ENCODE results near the gene CLUH.

The CLUH gene

DNA sequence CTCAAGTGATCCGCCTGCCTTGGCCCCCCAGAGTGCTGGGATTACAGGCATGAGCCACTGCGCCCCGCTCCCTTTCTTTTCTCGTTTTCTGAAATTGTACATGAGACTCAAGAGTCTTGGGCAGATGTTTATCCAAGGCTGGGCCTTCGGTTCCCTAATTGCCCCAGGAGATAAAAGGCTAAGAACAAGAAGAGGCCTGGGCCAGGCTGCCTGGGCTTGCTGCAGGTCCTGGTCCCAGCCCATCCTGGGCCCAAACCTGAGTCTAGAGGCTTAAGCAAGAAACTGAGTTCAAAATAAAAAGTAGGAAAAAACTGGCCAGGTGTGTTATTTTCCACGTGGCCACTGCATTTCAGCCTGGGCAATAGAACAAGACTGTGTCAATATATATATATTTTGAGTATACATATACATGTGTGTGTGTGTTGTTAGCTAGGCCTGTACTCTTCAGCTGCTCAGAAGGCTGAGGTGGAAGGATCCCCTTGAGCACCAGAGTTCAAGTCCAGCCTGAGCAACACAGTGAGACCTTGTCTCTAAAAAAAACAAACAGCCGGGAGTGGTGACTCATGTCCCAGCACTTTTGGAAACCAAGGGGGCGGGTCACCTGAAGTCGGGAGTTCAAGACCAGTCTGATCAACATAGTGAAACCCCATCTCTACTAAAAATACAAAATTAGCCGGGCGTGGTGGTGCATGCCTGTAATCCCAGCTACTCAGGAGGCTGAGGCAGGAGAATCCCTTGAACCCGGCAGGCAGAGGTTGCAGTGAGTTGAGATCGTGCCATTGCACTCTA, 6.8 kb upstream of the CLUH start:
- no peak for DNase-seq

DNA sequence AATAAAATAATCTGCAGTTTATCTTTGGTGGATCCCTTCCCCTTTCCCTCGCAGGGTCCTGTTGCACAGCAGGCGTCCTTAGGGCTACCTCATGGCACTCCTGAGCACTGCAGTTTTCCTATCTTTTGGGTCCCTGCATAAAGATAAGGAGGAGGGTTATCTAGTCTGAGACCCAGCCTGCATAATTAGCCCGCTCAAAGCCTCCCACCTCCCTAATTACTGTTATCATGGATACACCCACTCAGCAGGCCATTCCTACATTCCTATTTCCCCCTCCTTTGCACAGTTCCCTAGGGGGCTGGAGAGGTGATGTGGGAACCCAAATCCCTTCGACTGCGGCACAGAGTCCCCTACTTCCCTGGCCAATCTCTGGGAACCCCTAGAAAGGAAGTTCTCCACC, 5.1 kb upstream of the CLUH start:
- DNase-seq: no peak

DNA sequence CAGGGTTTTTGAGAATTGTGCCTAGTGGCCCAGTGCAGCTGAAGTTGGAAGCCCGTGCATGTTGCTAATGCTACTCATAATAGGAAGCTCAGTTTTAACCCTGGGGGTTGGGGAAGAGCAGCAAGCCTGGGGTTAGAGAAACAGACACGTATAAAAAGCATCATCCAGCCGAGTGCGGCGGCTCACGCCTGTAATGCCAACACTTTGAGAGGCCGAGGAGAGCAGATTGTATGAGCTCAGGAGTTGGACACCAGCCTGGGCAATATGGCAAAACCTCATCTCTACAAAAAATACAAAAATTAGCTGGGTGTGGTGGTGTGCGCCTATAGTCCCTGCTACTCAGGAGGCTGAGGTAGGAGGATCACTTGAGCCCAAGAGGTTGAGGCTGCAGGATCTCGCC, 2.3 kb upstream of the CLUH start:
- no peak for DNase-seq

DNA sequence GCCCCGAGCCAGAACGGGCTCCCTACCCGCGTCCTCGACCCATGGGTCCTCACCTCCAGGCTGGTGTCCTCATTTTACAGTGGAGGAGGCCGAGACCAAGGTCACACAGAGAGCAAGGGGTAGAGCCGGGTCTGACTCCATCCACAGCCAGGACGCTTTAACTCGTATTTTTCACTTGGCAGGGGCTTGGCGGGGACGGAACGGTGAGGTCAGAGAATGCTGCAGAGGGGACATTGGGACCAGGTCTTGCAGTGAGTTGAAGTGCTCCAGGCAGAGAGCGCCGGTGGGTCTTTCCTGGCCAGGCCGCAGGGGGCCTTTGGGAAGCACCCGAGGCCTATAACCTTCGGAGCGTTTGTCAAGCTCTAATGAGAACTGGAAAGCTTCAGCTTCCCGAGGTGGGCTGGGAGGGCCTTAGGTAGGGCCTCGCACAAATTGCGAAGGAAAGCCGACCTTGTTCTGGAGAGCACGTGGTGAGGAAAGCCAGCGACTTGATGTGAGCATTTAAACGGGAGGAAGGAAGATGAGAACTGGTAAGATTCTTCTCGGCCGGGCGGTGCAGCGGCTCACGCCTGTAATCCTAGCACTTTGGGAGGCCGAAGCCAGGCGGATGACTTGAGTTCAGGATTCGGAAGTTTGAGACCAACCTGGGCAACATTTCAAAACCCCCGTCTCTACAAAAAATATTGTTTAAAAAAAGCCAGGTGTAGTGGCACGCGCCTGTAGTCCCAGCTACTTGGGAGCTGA, 908 bp upstream of the CLUH start:
- peak in 2 of 4 experiments; percentile 8 to 18 for DNase-seq

DNA sequence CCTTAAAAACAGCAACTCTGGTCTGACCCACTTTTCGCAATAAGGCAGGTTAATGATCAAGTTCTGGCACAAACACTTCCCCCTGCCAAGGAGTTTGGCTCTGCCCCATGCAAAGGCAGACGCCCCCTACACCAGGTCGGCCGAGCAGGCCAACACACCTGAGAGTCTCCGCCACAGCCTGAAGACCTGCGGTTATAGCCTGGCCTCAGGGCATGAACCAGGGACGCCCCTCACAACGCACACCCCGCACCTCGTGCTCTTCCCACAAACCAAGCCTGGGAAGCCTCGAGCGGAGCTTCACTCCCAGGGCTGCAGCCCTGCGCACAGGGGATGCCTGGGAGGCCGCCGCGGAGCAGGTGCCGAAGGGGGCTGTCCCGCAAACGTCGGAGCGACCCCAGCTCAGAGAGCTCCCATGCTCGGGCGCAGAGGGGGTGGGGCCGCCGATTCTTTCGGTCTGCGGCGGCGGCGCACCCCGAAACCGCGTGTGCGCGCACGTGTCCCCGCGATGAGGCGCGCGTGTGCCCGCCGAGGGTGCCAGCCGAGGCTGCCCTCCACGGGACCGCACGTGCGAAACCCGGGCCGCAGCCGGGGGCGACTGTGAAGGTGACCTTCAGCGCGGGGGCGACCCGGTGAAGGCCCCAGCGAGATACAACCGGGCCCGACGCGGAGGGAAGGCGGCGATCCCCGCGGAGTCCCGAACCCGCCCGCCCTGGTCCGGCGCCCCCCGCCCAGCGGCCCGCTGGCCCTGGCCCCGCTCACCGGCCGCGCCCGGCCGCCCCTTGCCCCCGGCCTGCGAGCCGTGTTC, 559 bp downstream of the CLUH start:
- peak; percentile 42 to 72 (median 55) for DNase-seq

DNA sequence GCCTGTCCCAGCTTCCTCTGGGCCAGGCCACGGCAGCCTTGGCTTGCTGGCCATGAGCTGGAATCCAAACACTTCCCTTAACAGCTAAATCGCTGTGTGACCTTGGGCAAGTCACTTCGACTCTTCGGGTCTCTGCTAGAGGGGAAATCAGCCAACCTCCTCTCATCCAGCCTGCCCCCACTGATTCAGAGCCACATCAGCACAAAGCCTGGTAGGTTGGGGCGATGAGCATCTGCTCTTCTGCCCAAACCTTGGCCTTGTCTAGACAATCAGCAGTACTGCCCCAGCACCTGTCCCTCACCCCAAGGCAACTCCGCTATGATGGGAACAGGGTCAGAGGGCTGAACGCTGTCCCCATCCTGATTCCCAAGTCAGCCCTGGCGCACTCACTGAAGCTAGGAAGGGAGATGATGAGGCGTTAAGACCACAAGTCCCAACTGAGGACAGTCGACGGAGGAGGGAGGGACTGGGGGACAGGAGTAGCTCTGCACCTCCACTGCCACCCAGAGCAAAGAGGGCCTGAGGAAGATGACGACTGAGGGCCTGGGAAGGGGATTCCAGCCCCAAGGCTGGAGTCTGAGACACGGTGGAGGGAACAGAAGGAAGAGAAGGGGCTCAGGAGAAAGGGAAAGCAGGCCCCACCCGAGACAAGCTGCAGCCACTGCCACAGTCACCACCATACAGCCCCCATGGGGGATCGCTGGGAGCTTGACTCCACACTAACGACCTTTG, 1.3 kb downstream of the CLUH start:
- peak; percentile 17 to 56 (median 36) for DNase-seq

DNA sequence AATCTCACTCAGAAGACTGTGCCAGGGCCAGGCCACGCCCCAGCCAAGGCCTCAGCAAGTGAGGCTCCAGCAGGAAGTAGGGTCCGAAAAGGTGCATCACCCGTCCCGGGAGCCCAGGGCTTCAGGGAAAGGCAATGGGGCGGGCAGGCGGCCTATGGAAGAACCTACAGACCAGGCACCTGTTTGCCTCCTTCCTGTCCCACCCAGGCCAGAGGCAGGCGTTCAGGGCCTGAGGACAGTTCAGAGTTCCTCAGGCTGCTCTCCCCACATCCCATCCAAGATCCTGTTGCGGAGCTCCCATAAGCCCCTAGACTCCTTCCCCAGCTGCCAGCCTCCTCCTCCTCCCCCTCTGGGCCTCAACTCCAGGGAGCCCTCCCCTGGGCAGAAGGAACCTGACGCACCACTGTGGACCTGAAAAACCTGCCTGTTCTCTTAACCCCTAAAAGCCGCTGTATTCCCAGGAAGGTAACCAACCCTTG, 2.3 kb downstream of the CLUH start:
- DNase-seq: peak in 2 of 4 experiments; percentile 18 to 20

DNA sequence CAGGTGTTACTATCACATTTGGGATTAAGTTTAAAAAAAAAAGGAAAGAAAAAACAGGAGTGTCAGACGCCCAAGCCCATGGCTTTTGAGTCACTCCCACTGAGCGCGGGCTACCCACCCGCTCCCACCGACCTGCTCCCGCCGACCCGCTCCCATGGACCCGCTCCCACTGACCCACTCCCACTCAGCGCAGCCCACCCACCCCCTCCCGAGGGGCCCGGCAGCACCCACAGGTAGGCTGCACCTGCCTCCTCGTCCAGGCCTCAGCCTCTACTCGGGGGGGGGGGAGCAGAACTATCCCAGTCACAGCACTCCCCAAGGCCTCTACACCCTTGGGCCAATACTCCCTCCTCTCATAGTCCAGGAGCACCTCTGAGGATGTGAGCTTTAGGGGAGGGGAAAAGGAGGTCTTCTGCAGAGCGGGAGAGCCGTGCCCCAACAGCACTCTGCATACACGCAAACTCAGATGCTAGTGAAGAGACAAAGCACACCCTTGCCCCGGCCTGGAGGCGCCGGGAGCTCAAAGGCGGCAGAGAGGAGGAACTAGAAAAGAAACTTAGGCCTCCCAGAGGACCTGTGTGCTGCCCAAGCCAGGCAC, 2.9 kb downstream of the CLUH start:
- DNase-seq: peak in 1 of 4 experiments; percentile 22

DNA sequence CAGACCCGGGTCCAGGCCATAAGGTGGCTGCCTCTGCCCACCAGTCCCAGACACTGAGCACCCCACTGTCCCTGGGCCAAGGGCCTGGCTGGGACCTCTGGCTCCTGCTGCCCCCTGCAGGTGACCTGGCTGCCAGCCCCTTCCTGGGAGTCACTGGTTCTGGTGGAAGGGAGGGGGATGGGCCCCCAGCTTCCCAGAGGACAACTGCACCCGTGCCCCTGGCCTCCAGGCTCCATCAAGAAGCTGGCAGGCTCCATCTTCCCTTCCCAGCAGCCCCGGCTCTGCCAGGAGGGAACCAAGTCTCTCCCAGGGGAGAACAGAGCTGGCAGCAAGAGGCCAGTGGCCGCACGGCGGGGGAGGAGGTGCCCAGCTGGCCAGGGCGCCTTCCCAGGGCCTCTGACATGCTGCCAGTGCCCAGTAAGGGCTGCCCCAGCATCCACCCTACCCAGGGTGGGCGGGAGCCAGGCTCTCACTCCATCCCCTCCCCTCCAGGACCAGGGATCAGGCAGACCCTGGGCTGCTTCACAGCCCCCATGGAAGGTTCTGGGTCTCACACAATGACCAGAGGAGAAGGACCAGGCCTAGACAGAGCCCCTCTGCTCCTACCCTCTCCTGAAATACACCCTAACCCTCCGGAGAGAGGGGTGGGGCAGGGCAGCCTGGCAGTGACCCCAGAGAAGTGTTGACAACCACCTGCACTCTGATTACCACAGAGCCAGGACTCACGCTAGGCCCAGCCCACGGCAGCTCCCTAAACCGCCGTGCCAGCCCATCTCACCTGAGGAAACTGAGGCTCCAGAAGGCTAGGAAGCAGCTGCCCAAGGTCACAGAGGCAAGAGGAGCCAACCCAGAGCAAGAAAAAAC, 3.6 kb downstream of the CLUH start:
- DNase-seq: peak in 2 of 4 experiments; percentile 25 to 47

DNA sequence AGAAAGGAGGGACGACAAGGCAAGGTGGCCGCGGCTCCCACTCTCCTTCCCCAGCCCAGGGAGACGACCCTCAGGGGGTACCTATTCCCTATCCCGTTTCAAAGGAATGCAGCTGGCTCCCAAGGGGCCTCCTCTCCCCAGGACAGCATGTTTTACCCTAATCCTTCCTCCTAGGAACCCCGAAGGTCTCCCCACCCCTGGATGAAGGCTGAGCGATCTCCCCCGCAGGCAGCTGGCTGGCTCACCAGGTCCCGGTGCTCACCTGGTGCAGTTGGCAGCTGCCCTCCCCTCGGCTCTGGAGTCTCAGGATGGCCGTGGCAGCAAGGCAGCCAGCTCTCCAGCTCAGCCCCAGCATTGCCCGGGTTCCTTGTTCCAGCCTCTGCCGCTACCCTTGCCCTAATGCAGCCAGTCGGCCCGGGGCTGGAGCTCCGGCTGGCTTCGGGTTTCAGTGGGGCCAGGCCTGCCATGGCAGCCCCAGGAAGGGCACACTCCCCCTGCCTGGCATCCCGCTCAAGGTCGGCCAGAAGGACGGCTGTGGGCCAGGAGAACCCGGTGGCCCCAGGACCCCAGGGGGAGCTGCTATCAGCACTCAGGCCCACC, 4.6 kb downstream of the CLUH start:
- DNase-seq: no peak

DNA sequence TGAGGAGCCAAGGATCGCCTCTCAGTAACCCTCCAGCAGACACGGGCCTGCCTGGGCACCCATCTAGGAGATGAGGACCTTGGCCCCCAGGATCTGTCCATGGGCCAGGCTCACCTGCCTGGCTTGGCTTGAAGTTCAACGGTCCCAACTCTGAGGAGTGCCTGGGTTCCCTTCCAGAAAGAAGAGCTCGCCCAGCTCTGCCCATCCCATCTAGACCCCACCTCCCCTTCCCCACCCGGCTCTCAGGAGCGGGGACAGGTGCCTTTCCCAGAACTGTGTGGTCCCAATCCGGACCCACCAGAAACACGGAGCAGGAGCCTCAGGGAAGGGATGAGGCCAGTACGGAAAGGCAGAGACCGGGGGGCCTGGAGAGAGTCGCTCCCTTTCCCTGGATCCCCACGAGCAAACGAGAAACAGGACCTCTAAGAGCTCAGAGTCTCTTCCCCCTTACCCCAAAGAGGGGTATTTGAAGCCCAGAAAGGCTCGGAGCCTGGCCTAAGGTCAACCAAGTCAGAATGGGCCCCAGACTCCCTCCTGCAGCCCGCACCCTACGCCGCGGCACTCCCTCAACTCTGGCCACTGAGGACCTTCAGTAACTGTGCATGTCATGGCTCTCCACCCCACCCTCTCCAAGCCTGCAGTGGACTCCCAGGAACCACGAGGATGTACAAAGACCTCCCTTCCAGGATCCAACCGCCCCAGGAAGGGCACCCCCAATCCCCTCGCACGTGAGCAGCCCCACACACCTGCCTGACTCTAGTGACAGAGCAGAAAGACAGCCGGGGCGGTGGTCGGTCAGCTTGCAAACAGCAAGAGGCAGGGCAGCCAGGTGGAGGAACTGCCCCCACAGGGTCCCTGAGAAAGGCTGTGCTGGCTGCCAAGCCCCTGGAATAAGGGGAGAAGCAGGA, 5.4 kb downstream of the CLUH start:
- DNase-seq: no peak

DNA sequence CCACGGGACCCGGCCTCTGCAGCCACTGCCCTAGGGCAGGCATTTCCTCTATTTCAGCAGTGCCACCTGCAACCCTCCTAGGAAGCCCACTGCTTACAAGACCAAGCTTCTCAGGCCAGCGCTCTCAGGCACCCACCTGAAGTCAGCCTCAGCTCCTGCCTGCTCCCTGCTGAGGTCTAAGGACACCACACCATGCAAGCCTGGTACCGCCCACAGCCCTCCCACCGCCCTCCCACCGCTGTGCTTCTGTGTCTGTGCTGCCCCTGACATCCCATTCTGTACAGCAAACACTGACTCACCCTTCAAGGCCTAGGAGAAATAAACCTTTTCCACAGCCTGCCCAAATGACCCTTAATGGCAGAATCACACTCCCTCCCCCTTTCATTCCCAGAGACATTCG, 6.3 kb downstream of the CLUH start:
- peak in 2 of 4 experiments; percentile 13 to 29 for DNase-seq

DNA sequence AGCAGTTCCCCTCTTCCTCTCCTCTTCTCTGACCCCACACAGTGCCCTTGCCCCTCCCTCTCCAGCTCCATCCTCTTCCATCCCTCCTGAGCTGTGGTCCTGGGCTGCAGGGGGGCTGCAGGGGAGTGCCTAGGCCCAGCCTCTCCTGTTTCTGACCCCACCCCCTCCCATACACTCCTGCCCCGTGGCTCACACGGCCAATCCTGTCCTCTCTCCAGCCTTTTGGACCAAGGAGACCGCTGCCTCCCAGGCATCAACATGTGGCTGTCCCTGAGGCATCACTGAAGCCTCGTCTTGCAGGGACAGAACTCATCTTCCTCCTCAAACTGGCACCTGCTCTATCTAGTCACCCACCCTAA, 6.7 kb downstream of the CLUH start:
- DNase-seq: no peak

DNA sequence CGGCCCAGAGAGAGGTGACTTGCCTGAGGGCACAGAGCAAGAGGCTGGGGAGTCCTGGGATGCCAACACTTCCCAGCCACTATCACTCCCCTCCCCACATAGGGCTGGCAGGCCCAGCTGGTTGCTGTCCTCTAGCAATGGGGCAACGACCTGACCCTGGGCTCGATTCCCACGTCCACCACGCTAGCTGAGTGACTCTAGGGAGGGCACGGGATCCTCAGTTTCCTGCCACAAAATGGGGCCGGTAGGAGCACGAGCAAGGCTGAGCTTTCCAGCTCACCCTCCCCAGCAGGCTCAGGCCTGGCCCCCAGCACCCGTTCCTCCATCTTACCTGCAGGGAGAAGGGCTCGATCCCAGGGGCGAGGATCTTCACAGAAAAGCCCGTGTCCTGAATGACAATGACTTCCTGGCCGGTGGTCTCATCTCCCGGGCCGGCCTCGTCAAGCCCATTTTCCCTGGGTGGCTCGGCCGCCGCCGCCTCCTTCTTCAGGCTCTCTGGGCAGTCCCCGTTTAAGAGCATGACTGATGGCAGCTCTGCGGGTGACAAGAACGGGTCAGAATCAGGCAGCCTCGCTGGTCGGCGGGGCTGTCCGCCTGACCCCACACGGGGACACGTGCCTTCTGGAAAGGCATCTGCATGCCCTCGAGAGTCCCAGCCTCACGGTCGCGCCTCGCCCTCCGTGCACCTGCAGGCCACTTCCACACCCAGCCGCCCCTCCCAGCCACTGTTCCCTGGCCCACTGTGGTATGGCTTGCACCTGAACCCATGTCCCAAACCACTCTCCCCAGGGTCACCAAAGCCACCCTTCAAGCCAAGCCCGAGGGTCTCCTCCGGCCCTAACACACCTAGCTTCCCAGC, 7.3 kb downstream of the CLUH start:
- no peak for DNase-seq

DNA sequence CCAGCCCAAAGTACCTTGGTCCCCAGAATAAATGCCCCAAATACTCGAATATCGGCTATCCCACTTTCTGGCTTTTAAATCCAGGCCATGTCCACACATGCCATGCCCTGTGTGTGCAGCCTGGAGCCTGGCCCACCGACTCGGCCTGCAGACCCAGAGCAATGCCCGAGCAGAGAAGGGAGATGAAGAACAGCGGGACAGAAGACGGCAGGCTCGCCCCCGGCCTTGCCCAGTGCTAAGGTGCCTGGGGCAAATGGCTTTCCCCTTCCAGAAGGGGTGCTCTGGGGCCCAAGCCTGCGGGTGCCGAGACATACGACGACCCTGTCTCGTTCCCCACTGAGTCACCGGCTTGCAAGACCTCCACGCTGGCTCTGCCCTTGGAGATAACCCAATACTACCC, 8.0 kb downstream of the CLUH start:
- DNase-seq: no peak

DNA sequence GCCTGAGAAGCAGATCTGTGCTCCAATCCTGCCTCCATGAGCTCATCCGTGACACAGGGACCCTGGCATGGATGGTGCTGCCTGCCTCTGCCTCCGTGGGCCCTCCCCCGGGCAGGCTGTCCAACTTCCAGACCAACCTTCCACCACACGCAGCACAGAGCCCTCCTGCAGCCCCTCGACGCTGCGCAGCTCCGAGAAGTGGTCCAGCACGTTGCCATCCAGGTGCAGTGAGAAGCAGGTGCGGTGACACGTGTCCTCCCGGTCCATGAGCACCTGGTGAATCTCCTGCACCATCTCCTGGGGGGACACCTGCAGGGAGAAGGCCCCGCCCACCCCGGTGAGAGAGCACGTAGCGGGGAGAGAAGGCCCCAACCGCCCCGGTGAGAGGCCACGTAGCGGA, 8.4 kb downstream of the CLUH start:
- DNase-seq: no peak

DNA sequence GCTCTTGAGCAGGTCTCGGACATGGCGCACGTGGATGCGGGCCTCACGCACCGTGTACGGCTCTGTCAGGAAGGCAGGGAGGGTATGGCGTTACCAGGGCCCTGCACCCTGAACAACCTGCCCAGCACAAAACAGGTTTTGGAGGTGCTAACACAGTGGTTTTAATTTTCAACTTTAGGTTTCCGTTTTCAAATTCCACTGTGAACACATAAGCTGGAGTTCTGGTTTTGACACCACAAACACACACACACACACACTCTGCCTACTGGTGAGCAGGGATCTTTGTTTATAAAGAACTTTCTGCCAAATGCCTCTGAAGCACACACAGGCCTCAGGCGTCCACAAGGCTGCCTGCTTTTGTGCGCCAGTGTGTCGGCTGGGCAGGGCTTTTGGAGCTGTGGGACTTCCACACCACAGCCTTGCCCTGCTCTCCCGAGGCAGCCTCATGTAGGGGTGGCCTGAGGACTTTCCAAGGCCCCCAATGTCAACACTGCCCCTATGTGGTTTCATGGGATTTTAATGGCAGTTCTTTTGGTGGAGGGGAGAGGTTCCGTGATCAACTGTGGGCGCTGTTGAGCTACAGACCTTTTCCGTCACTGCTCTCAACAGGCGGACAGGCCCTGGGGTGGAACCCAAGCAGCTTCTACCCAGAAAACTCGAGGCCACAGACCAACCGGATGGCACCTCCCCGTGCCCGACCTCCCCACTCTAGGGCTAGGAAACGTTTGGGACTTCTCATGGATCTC, 9.4 kb downstream of the CLUH start:
- DNase-seq: no peak

Measured in suppressor macrophage (primary cell).